HCT116 (cell line): ENCODE data around the gene LLGL2. TPM values are rescaled to one million over a fixed set of nuclear protein-coding genes. Genes with fewer than 3 reads are reported as not detected.

Experiments
- ATAC-seq: fragments of 200-7000 bp; cut with Tn5 transposase; 2 replicates; pipeline ENCODE4 v1.9.1; 2020; ENCODE audit warnings: mild to moderate bottlenecking, moderate library complexity
- BruUV-seq: library from RNA; stranded (reverse); fragments of 400-500 nt; replicated peaks from 2 replicates; lab custom pipeline; 2021; lab: Mats Ljungman, UMichigan
- CTCF ChIA-PET: fragments of 300-600 bp; sonication (Branson Sonifier 250); formaldehyde crosslinking; loops from one replicate; lab custom pipeline; 2021; ENCODE audit warnings: antibody characterized with exemption; lab: Charles Lee
- POLR2A ChIA-PET: fragments of 300-600, 350-600 bp; sonication (Branson Sonifier 250); formaldehyde crosslinking; loops from one replicate; lab custom pipeline; 2021; ENCODE audit warnings: antibody characterized with exemption; lab: Charles Lee
- RAD21 ChIA-PET, 2 experiments: fragments of 300-600 bp; sonication (Branson Sonifier 250); formaldehyde crosslinking; loops; one replicate each; lab custom pipeline; 2023; ENCODE audit warnings: low total read pairs in 2 of 2; ENCODE audit not compliant: uncharacterized antibody in 2 of 2, unreplicated experiment in 2 of 2, low non-redundant PET in 1 of 2; lab: Charles Lee
- DNase-seq: peaks from one replicate; pipeline ENCODE4 v3.0.0-alpha.2; 2010; ENCODE audit warnings: low read depth, low spot score
- H2AFZ ChIP-seq: fragments of 200-600 bp; shearing (Covaris generic), sonication (generic); 2 replicates; pipeline ENCODE4 v1.6.1; 2017; ENCODE audit warnings: low read depth, mixed run types, mixed read lengths, antibody characterized with exemption, low read length; ENCODE audit not compliant: poor library complexity, severe bottlenecking
- H3K27ac ChIP-seq: 2 replicates; pipeline ENCODE4 v1.5.1; 2012; ENCODE audit warnings: low read depth, low read length
- H3K27me3 ChIP-seq: fragments of 200-600 bp; sonication (generic); 2 replicates; pipeline ENCODE4 v1.6.1; 2016; ENCODE audit warnings: mixed run types, low read length, mixed read lengths; ENCODE audit not compliant: insufficient read depth
- H3K36me3 ChIP-seq, 2 experiments: fragments of 200-500 bp in 1 of 2; fragments of 200-600 bp in 1 of 2; sonication (Bioruptor generic) in 1 of 2; sonication (generic) in 1 of 2; 2 replicates each; pipeline versions ENCODE4 v1.5.1 to v1.6.1; 2014 to 2016; ENCODE audit warnings: low read length in 2 of 2, inconsistent platforms in 1 of 2, mixed read lengths in 1 of 2, mixed run types in 1 of 2; ENCODE audit not compliant: insufficient read depth in 2 of 2, control insufficient read depth in 1 of 2
- H3K4me1 ChIP-seq, 2 experiments: fragments of 200-600 bp in 1 of 2; sonication (generic) in 1 of 2; 2 replicates each; pipeline versions ENCODE4 v1.5.1 to v1.6.1; 2012 to 2017; ENCODE audit warnings: low read length in 2 of 2, inconsistent platforms in 1 of 2, mild to moderate bottlenecking in 1 of 2, mixed read lengths in 1 of 2, mixed run types in 1 of 2, moderate library complexity in 1 of 2; ENCODE audit not compliant: insufficient read depth in 2 of 2, control insufficient read depth in 1 of 2
- H3K4me2 ChIP-seq: fragments of 200-600 bp; sonication (generic); 2 replicates; pipeline ENCODE4 v1.6.1; 2017; ENCODE audit warnings: mixed run types, low read length, mixed read lengths
- H3K4me3 ChIP-seq, 2 experiments: fragments of 200-600 bp in 1 of 2; sonication (generic) in 1 of 2; replicated peaks in 1 of 2; 2 replicates each; pipeline ENCODE4 v1.5.1; 2011 to 2016; ENCODE audit warnings: low read length in 2 of 2, control low read depth in 1 of 2, low read depth in 1 of 2, mild to moderate bottlenecking in 1 of 2, mixed read lengths in 1 of 2, mixed run types in 1 of 2
- H3K79me2 ChIP-seq: fragments of 200-600 bp; sonication (generic); 2 replicates; pipeline ENCODE4 v1.6.1; 2017; ENCODE audit warnings: mild to moderate bottlenecking, mixed run types, low read length, moderate library complexity, mixed read lengths; ENCODE audit not compliant: insufficient read depth
- H3K9ac ChIP-seq: fragments of 200-600 bp; sonication (generic); 2 replicates; pipeline ENCODE4 v1.6.1; 2016; ENCODE audit warnings: low read length, mixed read lengths
- H3K9me2 ChIP-seq: fragments of 200-600 bp; sonication (generic), shearing (Covaris generic); 2 replicates; pipeline ENCODE4 v1.6.1; 2017; ENCODE audit warnings: mixed run types, mild to moderate bottlenecking, moderate library complexity; ENCODE audit not compliant: insufficient read depth
- H3K9me3 ChIP-seq, 2 experiments: fragments of 200-500 bp in 1 of 2; fragments of 200-600 bp in 1 of 2; sonication (Bioruptor generic) in 1 of 2; sonication (generic) in 1 of 2; 2 replicates each; pipeline ENCODE4 v1.6.1; 2014 to 2017; ENCODE audit warnings: low read length in 2 of 2, mixed read lengths in 2 of 2, inconsistent platforms in 1 of 2, low read depth in 1 of 2, mild to moderate bottlenecking in 1 of 2, mixed run types in 1 of 2, moderate library complexity in 1 of 2; ENCODE audit not compliant: control insufficient read depth in 1 of 2, insufficient read depth in 1 of 2
- H4K20me1 ChIP-seq: fragments of 200-600 bp; sonication (generic), shearing (Covaris generic); 2 replicates; pipeline ENCODE4 v1.6.1; 2017; ENCODE audit warnings: mixed run types, mild to moderate bottlenecking, moderate library complexity; ENCODE audit not compliant: insufficient read depth
- CBX3 ChIP-seq: IDR thresholded peaks from 2 replicates; pipeline ENCODE4 v1.6.1; 2012; ENCODE audit warnings: low read depth
- CEBPB ChIP-seq: IDR thresholded peaks from 2 replicates; pipeline ENCODE4 v1.6.1; 2012; ENCODE audit warnings: low read depth
- EGR1 ChIP-seq: IDR thresholded peaks from 2 replicates; pipeline ENCODE4 v1.6.1; 2012; ENCODE audit warnings: low read depth
- ELF1 ChIP-seq: IDR thresholded peaks from 2 replicates; pipeline ENCODE4 v1.6.1; 2012; ENCODE audit warnings: low read depth, borderline replicate concordance
- FOSL1 ChIP-seq: IDR thresholded peaks from 2 replicates; pipeline ENCODE4 v1.6.1; 2012; ENCODE audit warnings: low read depth
- MAX ChIP-seq: IDR thresholded peaks from 2 replicates; pipeline ENCODE4 v1.6.1; 2012
- POLR2A ChIP-seq: IDR thresholded peaks from 2 replicates; pipeline ENCODE4 v1.7.0; 2011; ENCODE audit warnings: borderline replicate concordance; ENCODE audit not compliant: insufficient read depth, insufficient read length; ENCODE audit errors: extremely low read depth
- REST ChIP-seq: IDR thresholded peaks from 2 replicates; pipeline ENCODE4 v1.6.1; 2012; ENCODE audit warnings: low read depth
- SIN3A ChIP-seq: IDR thresholded peaks from 2 replicates; pipeline ENCODE4 v1.6.1; 2012; ENCODE audit warnings: low read depth
- SP1 ChIP-seq: IDR thresholded peaks from 2 replicates; pipeline ENCODE4 v1.6.1; 2012; ENCODE audit warnings: low read depth
- TCF7L2 ChIP-seq: IDR thresholded peaks from 2 replicates; pipeline ENCODE4 v1.7.0; 2011; ENCODE audit warnings: borderline replicate concordance, inconsistent platforms; ENCODE audit not compliant: insufficient read depth, insufficient read length; ENCODE audit errors: extremely low read depth
- YY1 ChIP-seq: IDR thresholded peaks from 2 replicates; pipeline ENCODE4 v1.6.1; 2011; ENCODE audit warnings: low read length, low read depth, moderate library complexity, mild to moderate bottlenecking; ENCODE audit not compliant: insufficient replicate concordance; ENCODE audit errors: extremely low read depth
- ZBTB33 ChIP-seq: IDR thresholded peaks from 2 replicates; pipeline ENCODE4 v1.6.1; 2011; ENCODE audit warnings: mild to moderate bottlenecking, low read length, moderate library complexity; ENCODE audit not compliant: insufficient replicate concordance; ENCODE audit errors: extremely low read depth
- ZNF274 ChIP-seq: fragments of 200-500 bp; sonication (Bioruptor generic); IDR thresholded peaks from 2 replicates; pipeline ENCODE4 v1.6.1; 2014; ENCODE audit warnings: mild to moderate bottlenecking, low read depth, low read length, inconsistent platforms
- intact Hi-C: fragments of 100-400 bp; cut with micrococcal nuclease; formaldehyde crosslinking; loops from 2 replicates; pipeline ENCODE4 v1.10.0; 2022
- total RNA-seq: library from RNA; stranded (reverse); gene quantifications from one replicate; pipeline ENCODE4 v1.2.1, GENCODE V29; 2021; ENCODE audit not compliant: unreplicated experiment

Gene LLGL2
- total RNA-seq, 1 experiment from 2014 or later, result 209 TPM

GRCh38 chr17:75572713-75573539 is 47.4 kb downstream of the LLGL2 start:
- no peak for DNase-seq
- H3K27me3 ChIP-seq, result no peaks in the 10 kb centered on the region
- ChIA-PET CTCF (no interaction called here), POLR2A (no interaction called here), RAD21 (interaction anchor here in 1 of 2 experiments (0.7 kb wide), 1 partner anchor 130 kb away, joined by 3 read pairs; no protein-coding TSS in a partner anchor)
- no peaks in the 10 kb centered on the region for H3K4me1 ChIP-seq
- intact Hi-C loops, result no loop called here
- no peak overlapping the region for H3K27ac ChIP-seq
- no peak for ATAC-seq
- no peak overlapping the region for H2AFZ ChIP-seq
- H4K20me1 ChIP-seq, result no peaks in the 10 kb centered on the region
- H3K9me3 ChIP-seq, result no peaks in the 10 kb centered on the region
- H3K4me3 ChIP-seq, result no peak overlapping the region
- no peaks in the 10 kb centered on the region for H3K9me2 ChIP-seq
- BruUV-seq, result no TSS peak
- H3K36me3 ChIP-seq, result peaks cover 10 to 12% of the 10 kb centered on the region in 2 experiments; a peak in 3 of 4 replicates
- no peaks in the 10 kb centered on the region for H3K79me2 ChIP-seq
- H3K9ac ChIP-seq, result no peak overlapping the region
- TF ChIP-seq SIN3A, result no peak
- no peak overlapping the region for H3K4me2 ChIP-seq

- peaks cover 2 to 3% of the 10 kb centered on the region in 2 experiments; a peak in 2 of 4 replicates for H3K4me1 ChIP-seq
- ATAC-seq (no peak), DNase-seq (no peak)
- H3K4me3 ChIP-seq, result no peak overlapping the region
- intact Hi-C loops, result no loop called here
- no peaks in the 10 kb centered on the region for H3K9me3 ChIP-seq
- peaks cover 9 to 10% of the 10 kb centered on the region in 2 experiments; a peak in 3 of 4 replicates for H3K36me3 ChIP-seq
- ChIA-PET POLR2A (no interaction called here), RAD21 (no interaction called here), CTCF (interaction anchor here (0.5 kb wide), 1 partner anchor 19 kb away, joined by 3 read pairs; no protein-coding TSS in a partner anchor)
- no peaks in the 10 kb centered on the region for H4K20me1 ChIP-seq
- no peaks in the 10 kb centered on the region for H3K9me2 ChIP-seq
- no peaks in the 10 kb centered on the region for H3K79me2 ChIP-seq
- H3K4me2 ChIP-seq, result no peak overlapping the region
- H2AFZ ChIP-seq, result no peak overlapping the region
- no peaks in the 10 kb centered on the region for H3K27me3 ChIP-seq
- no TSS peak for BruUV-seq
- H3K9ac ChIP-seq, result no peak overlapping the region
- H3K27ac ChIP-seq, result no peak overlapping the region
- no peak for TF ChIP-seq EGR1
- TF ChIP-seq TCF7L2, result no peak
- TF ChIP-seq ZNF274, result no peak
- TF ChIP-seq CBX3, result no peak
- no peak for TF ChIP-seq MAX
- TF ChIP-seq FOSL1, result no peak
- TF ChIP-seq CEBPB, result no peak
- TF ChIP-seq YY1, result no peak
- TF ChIP-seq SP1, result no peak
- TF ChIP-seq REST, result no peak
- TF ChIP-seq POLR2A, result no peak
- TF ChIP-seq ZBTB33, result no peak
- no peak for TF ChIP-seq ELF1
These were observed 48.1 kb downstream of the LLGL2 start for GRCh38 chr17:75573540-75573957.
